GM19372 (cell line): ENCODE data around the gene RPS2.
A peak's percentile ranks its signal among the peaks of the same experiment; 100 is the strongest.
"Not testable (repeated sequence)": the region's sequence is repeated elsewhere in the genome, so short reads cannot be mapped to it uniquely, and the experiment has no call there.

Source experiments
- ATAC-seq: cut with Tn5 transposase; IDR thresholded peaks from one replicate; pipeline ENCODE4 v1.9.1; 2021; ENCODE audit warnings: mild to moderate bottlenecking, low read depth, moderate library complexity; ENCODE audit not compliant: unreplicated experiment

Gene RPS2

GRCh38 chr16:1966460-1966859, 1.8 kb upstream of the RPS2 start, which contains the start of gene RNF151:
RNF151 (plus strand) TSS chr16:1966856; CDS start chr16:1966882, 26 bp downstream.
- no peak for ATAC-seq

- ATAC-seq, result no peak
These were observed 873 bp upstream of the RPS2 start for GRCh38 chr16:1965396-1966001.

- peak; percentile 5 for ATAC-seq
These were observed 670 bp downstream of the RPS2 start for GRCh38 chr16:1963806-1964505.

- not testable (repeated sequence) for ATAC-seq
These were observed 2.2 kb downstream of the RPS2 start for GRCh38 chr16:1962161-1963153.

GRCh38 chr16:1961651-1962067, 3.0 kb downstream of the RPS2 start:
- ATAC-seq, result no peak

- ATAC-seq, result no peak
These were observed 3.7 kb downstream of the RPS2 start for GRCh38 chr16:1960665-1961630.

GRCh38 chr16:1959269-1960039, 5.2 kb downstream of the RPS2 start, which contains the start of gene NDUFB10:
NDUFB10 (plus strand) TSS chr16:1959538; CDS start chr16:1959625, 87 bp downstream.
- ATAC-seq, result peak; percentile 69

- peak; percentile 2 for ATAC-seq
These were observed 5.8 kb downstream of the RPS2 start for GRCh38 chr16:1958715-1959268.

- ATAC-seq, result not testable (repeated sequence)
These were observed 6.5 kb downstream of the RPS2 start for GRCh38 chr16:1958143-1958491.

- not testable (repeated sequence) for ATAC-seq
These were observed 7.0 kb downstream of the RPS2 start for GRCh38 chr16:1957434-1958142.

- no peak for ATAC-seq
These were observed 10.9 kb downstream of the RPS2 start for GRCh38 chr16:1953734-1954133.

- no peak for ATAC-seq
These were observed 14.1 kb downstream of the RPS2 start for GRCh38 chr16:1950559-1950958.

GRCh38 chr16:1950047-1950446, 14.6 kb downstream of the RPS2 start:
- no peak for ATAC-seq

GRCh38 chr16:1949507-1949906, 15.1 kb downstream of the RPS2 start:
- ATAC-seq, result no peak

GRCh38 chr16:1947369-1947670, 17.3 kb downstream of the RPS2 start:
- ATAC-seq, result no peak

- no peak for ATAC-seq
These were observed 17.9 kb downstream of the RPS2 start for GRCh38 chr16:1946495-1947368.
